Colonic mucosa (tissue), 4 donors: ENCODE measurements around the gene MYL5. TPM values are rescaled to one million over a fixed set of nuclear protein-coding genes. Genes with fewer than 3 reads are reported as not detected.

Source experiments
- DNase-seq: peaks from one replicate; pipeline ENCODE4 v3.0.0-alpha.2; 2020
- H3K27ac ChIP-seq: fragments of 200-600 bp; one replicate; pipeline ENCODE4 v1.8.0; 2021
- H3K27me3 ChIP-seq: fragments of 200-600 bp; one replicate; pipeline ENCODE4 v1.8.0; 2021
- H3K36me3 ChIP-seq: fragments of 200-600 bp; one replicate; pipeline ENCODE4 v1.8.0; 2021
- H3K4me1 ChIP-seq: fragments of 200-600 bp; one replicate; pipeline ENCODE4 v1.8.0; 2021; ENCODE audit warnings: mild to moderate bottlenecking
- H3K4me3 ChIP-seq: fragments of 200-600 bp; one replicate; pipeline ENCODE4 v1.8.0; 2021
- H3K9ac ChIP-seq, 2 donors: one replicate each; pipeline ENCODE4 v1.7.0; 2013; ENCODE audit warnings: control low read depth in 2 of 2, low read depth in 2 of 2, low read length in 2 of 2
- H3K9me3 ChIP-seq: fragments of 200-600 bp; one replicate; pipeline ENCODE4 v1.8.0; 2021
- CTCF ChIP-seq: fragments of 200-600 bp; IDR thresholded peaks from one replicate; pipeline ENCODE4 v1.8.0; 2022; ENCODE audit warnings: antibody characterized with exemption, mild to moderate bottlenecking
- intact Hi-C: fragments of 100-400 bp; cut with DNase I; formaldehyde crosslinking; loops from one replicate; pipeline ENCODE4 v1.14.1; 2022
- total RNA-seq, 2 donors: library from RNA; stranded (reverse); fragmentation: NEBNext Ultra II Directional in 1 of 2; extraction: Animal tissue kit (Norgen Biotek cat#: 25700) in 1 of 2; gene quantifications; one replicate each; pipeline ENCODE4 v1.2.1, GENCODE V29; 2021
- donor health status: healthy.
- donor health status: DM: no; HTN: no; CAD: no.
- donor health status: DM: no; HTN: no; CAD: no.

Gene MYL5
- total RNA-seq, 2 donors from 2014 or later = 17.3 to 53.6 TPM

DNA sequence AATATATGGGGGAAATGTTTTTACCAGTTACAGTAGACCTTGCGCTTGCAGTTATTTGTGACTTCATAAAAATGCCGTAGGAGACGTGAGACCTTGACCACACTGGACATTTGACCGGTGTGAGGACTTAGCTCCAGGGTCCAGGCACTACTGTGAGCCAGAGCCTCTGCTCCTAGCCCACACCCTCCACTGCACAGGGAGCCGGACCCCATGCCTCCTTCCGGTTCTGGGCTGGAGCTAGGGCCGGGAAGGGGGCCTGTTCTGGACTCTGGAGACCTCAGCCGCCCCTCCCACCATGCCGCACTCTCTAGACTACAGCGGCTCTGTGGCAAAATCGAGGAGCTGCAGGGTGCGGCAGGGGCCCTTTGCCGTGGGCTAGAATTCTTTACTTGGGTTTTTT is 36.6 kb downstream of the MYL5 start:
- no peak overlapping the region for H3K27ac ChIP-seq
- no peak for TF ChIP-seq CTCF
- intact Hi-C loops = no loop called here
- H3K27me3 ChIP-seq = no peaks in the 10 kb centered on the region
- H3K36me3 ChIP-seq = no peaks in the 10 kb centered on the region
- no peak overlapping the region for H3K4me3 ChIP-seq
- H3K4me1 ChIP-seq = peaks cover 3% of the 10 kb centered on the region
- no peak for DNase-seq
- H3K9me3 ChIP-seq = no peaks in the 10 kb centered on the region
- H3K9ac ChIP-seq = no peak overlapping the region

DNA sequence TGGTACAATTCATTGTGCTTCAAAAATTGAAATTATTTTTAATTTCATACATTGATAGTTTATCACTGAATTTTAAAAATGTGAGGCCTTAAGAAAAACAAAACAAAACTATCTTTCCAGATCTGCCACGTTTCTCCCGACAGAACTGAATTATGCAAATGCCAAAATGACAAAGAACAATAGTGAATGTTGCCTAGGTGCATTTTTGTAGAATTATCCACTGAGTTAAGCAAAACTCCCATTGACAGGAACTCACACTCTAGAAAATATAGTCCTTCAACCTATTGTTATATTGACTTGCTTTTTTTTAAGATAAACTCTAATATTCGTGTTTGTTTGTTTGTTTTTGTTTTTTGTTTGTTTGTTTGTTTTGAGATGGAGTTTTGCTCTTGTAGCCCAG is 37.8 kb downstream of the MYL5 start:
- TF ChIP-seq CTCF = no peak
- no peak overlapping the region for H3K9ac ChIP-seq
- H3K27ac ChIP-seq = no peak overlapping the region
- peaks cover 3% of the 10 kb centered on the region for H3K4me1 ChIP-seq
- no peaks in the 10 kb centered on the region for H3K27me3 ChIP-seq
- DNase-seq = no peak
- no peaks in the 10 kb centered on the region for H3K9me3 ChIP-seq
- intact Hi-C loops = no loop called here
- no peaks in the 10 kb centered on the region for H3K36me3 ChIP-seq
- H3K4me3 ChIP-seq = no peak overlapping the region

GRCh38 chr4:712916-713632 is 38.7 kb downstream of the MYL5 start:
- no peaks in the 10 kb centered on the region for H3K36me3 ChIP-seq
- no peak for TF ChIP-seq CTCF

DNA sequence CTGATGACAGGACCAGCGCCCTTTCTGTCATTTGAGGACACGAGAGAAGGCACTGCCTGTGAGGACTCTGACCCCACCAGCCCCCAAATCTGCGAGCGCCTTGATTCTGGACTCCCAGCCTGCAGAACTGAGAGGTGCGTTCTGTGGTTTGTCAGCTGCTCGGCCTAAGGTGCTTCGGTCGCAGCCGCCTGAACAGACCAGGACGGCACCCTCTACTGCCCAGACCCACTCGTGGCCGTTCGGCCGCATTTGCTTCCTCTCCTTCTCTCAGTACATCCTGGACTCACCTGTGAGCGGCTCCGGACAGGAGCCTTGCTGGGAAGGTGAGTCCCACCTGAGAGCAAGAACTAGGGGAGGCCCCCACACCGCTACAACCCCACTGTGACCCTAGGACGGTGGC is 39.7 kb downstream of the MYL5 start:
- no peak overlapping the region for H3K27ac ChIP-seq
- no peak for DNase-seq
- H3K4me3 ChIP-seq = no peak overlapping the region
- H3K36me3 ChIP-seq = no peaks in the 10 kb centered on the region
- TF ChIP-seq CTCF = no peak
- H3K9ac ChIP-seq = no peak overlapping the region
- H3K9me3 ChIP-seq = no peaks in the 10 kb centered on the region
- intact Hi-C loops = no loop called here
- H3K27me3 ChIP-seq = no peaks in the 10 kb centered on the region
- H3K4me1 ChIP-seq = no peaks in the 10 kb centered on the region

More at GRCh38 chr4:712916-713632, 38.7 kb downstream of the MYL5 start:
- intact Hi-C loops = no loop called here
- Histone ChIP-seq H3K27ac (no peak overlapping the region), H3K27me3 (no peaks in the 10 kb centered on the region), H3K9me3 (no peaks in the 10 kb centered on the region), H3K4me1 (peaks cover 3% of the 10 kb centered on the region), H3K4me3 (no peak overlapping the region), H3K9ac (no peak overlapping the region)
- DNase-seq = no peak

DNA sequence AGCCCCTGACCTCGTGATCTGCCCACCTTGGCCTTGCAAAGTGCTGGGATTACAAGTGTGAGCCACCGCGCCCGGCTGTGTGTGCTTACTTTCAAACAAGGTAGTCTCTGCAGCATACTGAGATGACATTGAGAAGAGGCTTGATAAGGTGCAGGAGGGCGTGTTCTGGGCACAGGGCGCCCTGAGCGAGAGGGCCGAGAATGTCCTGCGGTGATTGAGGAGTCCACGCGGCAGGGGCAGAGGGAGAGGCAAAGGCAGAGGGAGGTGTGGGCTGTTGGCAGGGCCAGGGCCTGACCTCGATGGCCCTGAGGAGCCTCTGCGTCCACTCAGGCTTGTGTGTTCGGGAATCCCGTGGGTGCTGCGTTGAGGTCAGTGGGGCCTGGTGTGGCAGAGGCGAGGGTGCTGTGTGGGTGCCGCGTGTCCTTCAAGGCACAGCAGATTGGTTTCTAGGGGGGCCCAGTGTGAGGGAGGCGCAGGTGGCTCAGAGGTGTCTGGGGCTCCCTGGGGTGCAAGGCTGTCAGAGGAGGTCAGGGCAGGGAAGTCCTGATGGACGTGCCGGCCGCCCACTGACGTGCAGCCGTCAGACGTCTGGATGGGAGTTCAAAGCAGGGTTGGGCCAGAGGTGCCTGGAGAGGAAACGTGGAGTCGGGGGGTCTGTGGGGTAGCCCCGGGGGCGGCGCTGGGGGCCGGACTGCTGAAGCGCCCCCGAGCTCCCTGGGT is 43.4 kb downstream of the MYL5 start:
- H3K4me3 ChIP-seq = no peak overlapping the region
- no peak for DNase-seq
- no peaks in the 10 kb centered on the region for H3K27me3 ChIP-seq
- no peak for TF ChIP-seq CTCF
- no peaks in the 10 kb centered on the region for H3K4me1 ChIP-seq
- intact Hi-C loops = no loop called here
- no peaks in the 10 kb centered on the region for H3K36me3 ChIP-seq
- H3K9ac ChIP-seq = no peak overlapping the region
- H3K9me3 ChIP-seq = no peaks in the 10 kb centered on the region
- no peak overlapping the region for H3K27ac ChIP-seq
